ENCODE data around the gene FBXW9. TPM values are rescaled to one million over a fixed set of nuclear protein-coding genes. Genes with fewer than 3 reads are reported as not detected.

The FBXW9 gene
- total and polyA plus RNA-seq, 2 of the 13 experiments (the other 11 are each of a cell fraction or from before 2014, with no cell fraction given): 5.7 to 6.1 TPM

GRCh38 chr19:12666265-12667048 is 30.0 kb downstream of the FBXW9 start, which contains the start of the genes MAN2B1 and WDR83 (continued):
- TF ChIP-seq ARID4A (CRISPR knock-in tag; IDR thresholded peaks at IDR 0.05; ENCODE audit: borderline replicate concordance) (peak; percentile 71; the same call in 1 of the 2 replicates), ZNF687 (CRISPR knock-in tag; IDR thresholded peaks at IDR 0.05) (peak; percentile 75), KLF9 (CRISPR knock-in tag; IDR thresholded peaks at IDR 0.05; ENCODE audit: low read depth) (0 out of 2 replicates have a peak, but pooled peaks have one; percentile 55), ZNF766 (CRISPR knock-in tag; IDR thresholded peaks at IDR 0.05; ENCODE audit: borderline replicate concordance) (peak; percentile 47; the same call in 1 of the 2 replicates), THAP11 (CRISPR knock-in tag; IDR thresholded peaks at IDR 0.05) (peak; percentile 44), POLR2G (IDR thresholded peaks at IDR 0.05; ENCODE audit: low read depth, low read length) (peak; percentile 68), ZSCAN9 (CRISPR knock-in tag; IDR thresholded peaks at IDR 0.05; ENCODE audit: borderline replicate concordance) (no peak), ZUFSP (CRISPR knock-in tag; IDR thresholded peaks at IDR 0.05; ENCODE audit: borderline replicate concordance) (no peak), SMAD3 (CRISPR knock-in tag; IDR thresholded peaks at IDR 0.05) (0 out of 2 replicates have a peak, but pooled peaks have one; percentile 25), KDM5A (IDR thresholded peaks at IDR 0.05; ENCODE audit: borderline replicate concordance, low read length) (peak; percentile 78), ZBTB46 (CRISPR knock-in tag; IDR thresholded peaks at IDR 0.05; ENCODE audit: borderline replicate concordance) (no peak), HNRNPLL (IDR thresholded peaks at IDR 0.05; ENCODE audit: low read depth, low read length, poor library complexity, severe bottlenecking) (peak; percentile 28), MEIS2 (CRISPR knock-in tag; IDR thresholded peaks at IDR 0.05) (0 out of 2 replicates have a peak, but pooled peaks have one; percentile 8), KLF12 (CRISPR knock-in tag; IDR thresholded peaks at IDR 0.05; ENCODE audit: borderline replicate concordance) (0 out of 2 replicates have a peak, but pooled peaks have one; percentile 70), TOPORS (CRISPR knock-in tag; IDR thresholded peaks at IDR 0.05) (no peak), GATAD1 (CRISPR knock-in tag; IDR thresholded peaks at IDR 0.05) (peak; percentile 62)
